Spleen (tissue), 11 donors: Measurements from ENCODE around the gene GHRHR. TPM values are rescaled to one million over a fixed set of nuclear protein-coding genes. Genes with fewer than 3 reads are reported as not detected.

Experiments used
- DNase-seq: peaks from one replicate; pipeline ENCODE4 v3.0.0-alpha.2; 2020
- H3K27ac ChIP-seq, 8 donors: fragments of 200-600 bp; sonication (generic) in 7 of 8; 1 replicate in 4 of 8; 2 replicates in 4 of 8; pipeline versions ENCODE4 v1.5.0 to v1.8.0; 2016 to 2021; ENCODE audit warnings: inconsistent platforms in 4 of 8, mild to moderate bottlenecking in 4 of 8, moderate library complexity in 1 of 8
- H3K27me3 ChIP-seq, 7 donors: fragments of 200-600 bp; sonication (generic) in 6 of 7; replicated peaks in 1 of 7; 1 replicate in 4 of 7; 2 replicates in 3 of 7; pipeline versions ENCODE4 v1.5.0 to v1.8.0; 2016 to 2021; ENCODE audit warnings: inconsistent platforms in 3 of 7, mild to moderate bottlenecking in 1 of 7
- H3K36me3 ChIP-seq, 6 donors: fragments of 200-600 bp; sonication (generic) in 5 of 6; 1 replicate in 4 of 6; 2 replicates in 2 of 6; pipeline versions ENCODE4 v1.5.0 to v1.8.0; 2016 to 2021; ENCODE audit warnings: inconsistent platforms in 2 of 6
- H3K4me1 ChIP-seq, 6 donors: fragments of 200-600 bp; sonication (generic) in 5 of 6; 1 replicate in 3 of 6; 2 replicates in 3 of 6; pipeline versions ENCODE4 v1.5.0 to v1.8.0; 2016 to 2021; ENCODE audit warnings: inconsistent platforms in 3 of 6
- H3K4me3 ChIP-seq, 8 donors: fragments of 200-600 bp; sonication (generic) in 7 of 8; 1 replicate in 4 of 8; 2 replicates in 4 of 8; pipeline versions ENCODE4 v1.5.0 to v1.8.0; 2016 to 2021; ENCODE audit warnings: inconsistent platforms in 4 of 8, mild to moderate bottlenecking in 4 of 8, moderate library complexity in 2 of 8
- H3K9me3 ChIP-seq, 8 donors: fragments of 200-600 bp; sonication (generic) in 7 of 8; 1 replicate in 4 of 8; 2 replicates in 4 of 8; pipeline versions ENCODE4 v1.5.0 to v1.8.0; 2016 to 2021; ENCODE audit warnings: inconsistent platforms in 4 of 8
- POLR2A ChIP-seq, 3 donors: fragments of 450-650 bp; IDR thresholded peaks; one replicate each; pipeline ENCODE4 v1.5.1; 2017; ENCODE audit warnings: antibody characterized with exemption in 3 of 3, mild to moderate bottlenecking in 1 of 3
- POLR2AphosphoS5 ChIP-seq, 3 donors: sonication (generic); formaldehyde crosslinking; IDR thresholded peaks; one replicate each; pipeline ENCODE4 v1.5.1; 2017; ENCODE audit warnings: antibody characterized with exemption in 3 of 3
- WGBS, 5 donors: extraction: QIAGEN DNeasy Blood & Tissue Kit in 3 of 5; methylation state at CpG; one replicate each; pipeline versions ENCODE4 v1.1.5 to v1.1.7; 2013 to 2018; 5-methylcytosine and 5-hydroxymethylcytosine counted together
- intact Hi-C: fragments of 100-400 bp; cut with DNase I; formaldehyde crosslinking; loops from one replicate; pipeline ENCODE4 v1.15.0; 2023; ENCODE audit warnings: low total_unique reads
- polyA plus RNA-seq, 3 donors: library from polyadenylated mRNA; stranded (reverse); fragments of 200-250 nt; gene quantifications; one replicate each; pipeline ENCODE4 v1.2.1, GENCODE V29; 2013
- total RNA-seq, 7 donors: library from RNA; depleted of rRNA in 3 of 7; stranded (reverse); fragments of >200 nt in 3 of 7; fragmentation: NEBNext Ultra II Directional in 4 of 7; extraction: Animal tissue kit (Norgen Biotek cat#: 25700) in 4 of 7; gene quantifications; one replicate each; pipeline versions ENCODE4 v1.1.0 to v1.2.1, GENCODE V29; 2016 to 2021
- TF ChIP-seq, protein P1 (sequence below), 11 experiments: fragments of 200-600 bp in 7 of 11; fragments of 450-650 bp in 4 of 11; sonication (generic) in 4 of 11; IDR thresholded peaks in 8 of 11; conservative IDR thresholded peaks in 3 of 11; 1 replicate in 7 of 11; 2 replicates in 4 of 11; pipeline versions ENCODE4 v1.4.0 to v1.8.0; 2016 to 2021; ENCODE audit warnings: antibody characterized with exemption in 11 of 11, inconsistent platforms in 4 of 11, mild to moderate bottlenecking in 1 of 11
- donor health status: healthy with polysubstance abuse.
- donor health status: DM: no; HTN: no; CAD: no; lungs with moderate emphysema.
- donor health status: DM: no; HTN: no; CAD: no.
- donor health status: Bipolar disorder and iron deficiency.
- donor health status: healthy.
- donor health status: DM: no; HTN: no; CAD: no.
- donor health status: DM: yes; HTN: yes; CAD: no.

GHRHR gene
- total and polyA plus RNA-seq, 10 donors: not detected

DNA sequence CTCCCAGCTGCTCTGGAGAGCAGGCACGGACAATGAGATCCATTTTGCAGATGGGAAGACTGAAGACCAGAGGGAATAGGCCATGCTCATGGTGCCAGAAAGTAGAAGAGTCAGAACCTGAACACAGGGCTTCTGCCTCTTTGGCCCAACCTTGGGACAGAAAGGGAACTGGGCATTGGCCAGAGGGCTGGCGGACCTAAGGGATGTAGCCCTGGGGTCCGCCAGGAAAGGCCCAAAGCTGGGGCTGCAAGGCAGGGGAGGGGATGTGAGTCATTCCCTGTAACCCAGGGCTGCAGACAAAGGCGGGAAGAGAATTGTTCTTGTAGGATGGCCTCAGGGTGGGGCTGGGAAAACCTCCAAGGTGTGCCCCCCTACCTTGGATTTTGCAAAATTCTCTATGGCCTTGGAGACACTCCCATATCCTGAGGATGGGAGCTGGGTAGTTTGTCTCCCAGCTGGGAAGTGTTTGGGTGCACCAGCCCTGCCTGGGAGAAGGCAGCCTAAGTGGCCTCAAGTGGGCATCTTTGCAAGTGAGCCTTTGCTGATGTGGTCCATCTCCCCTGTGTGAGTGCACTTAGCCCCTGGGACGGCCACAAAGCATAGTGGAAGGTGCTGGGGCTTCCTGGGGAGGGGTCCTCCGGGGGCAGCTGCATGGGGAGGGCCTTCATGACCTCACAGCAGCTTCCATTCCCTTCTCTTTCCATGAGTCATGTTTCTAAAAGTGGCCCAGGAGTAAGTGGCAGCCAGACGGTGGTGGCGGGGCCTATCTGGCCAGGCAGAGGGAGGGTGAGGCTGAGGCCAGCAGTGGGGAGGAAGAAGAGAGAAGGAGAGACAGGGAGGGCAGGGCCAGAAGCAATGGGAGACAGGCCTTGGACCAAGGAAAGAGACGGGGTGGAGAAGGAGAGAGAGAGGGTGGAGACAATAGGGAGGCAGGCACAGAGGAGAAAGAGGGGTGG is 42.9 kb upstream of the GHRHR start:
- H3K27me3 ChIP-seq: no peaks in the 10 kb centered on the region
- intact Hi-C loops: no loop called here
- no peaks in the 10 kb centered on the region for H3K9me3 ChIP-seq
- H3K4me1 ChIP-seq: peaks cover 0 to 4% (median 0%) of the 10 kb centered on the region in 6 donors
- H3K36me3 ChIP-seq: no peaks in the 10 kb centered on the region
- H3K27ac ChIP-seq: no peak overlapping the region
- H3K4me3 ChIP-seq: no peak overlapping the region
- TF ChIP-seq POLR2A (IDR thresholded peaks at IDR 0.05) (no peak), POLR2AphosphoS5 (IDR thresholded peaks at IDR 0.05) (no peak)
- TF ChIP-seq, protein P1, sequence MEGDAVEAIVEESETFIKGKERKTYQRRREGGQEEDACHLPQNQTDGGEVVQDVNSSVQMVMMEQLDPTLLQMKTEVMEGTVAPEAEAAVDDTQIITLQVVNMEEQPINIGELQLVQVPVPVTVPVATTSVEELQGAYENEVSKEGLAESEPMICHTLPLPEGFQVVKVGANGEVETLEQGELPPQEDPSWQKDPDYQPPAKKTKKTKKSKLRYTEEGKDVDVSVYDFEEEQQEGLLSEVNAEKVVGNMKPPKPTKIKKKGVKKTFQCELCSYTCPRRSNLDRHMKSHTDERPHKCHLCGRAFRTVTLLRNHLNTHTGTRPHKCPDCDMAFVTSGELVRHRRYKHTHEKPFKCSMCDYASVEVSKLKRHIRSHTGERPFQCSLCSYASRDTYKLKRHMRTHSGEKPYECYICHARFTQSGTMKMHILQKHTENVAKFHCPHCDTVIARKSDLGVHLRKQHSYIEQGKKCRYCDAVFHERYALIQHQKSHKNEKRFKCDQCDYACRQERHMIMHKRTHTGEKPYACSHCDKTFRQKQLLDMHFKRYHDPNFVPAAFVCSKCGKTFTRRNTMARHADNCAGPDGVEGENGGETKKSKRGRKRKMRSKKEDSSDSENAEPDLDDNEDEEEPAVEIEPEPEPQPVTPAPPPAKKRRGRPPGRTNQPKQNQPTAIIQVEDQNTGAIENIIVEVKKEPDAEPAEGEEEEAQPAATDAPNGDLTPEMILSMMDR (IDR thresholded peaks at IDR 0.05 in 8 of 11, conservative IDR thresholded peaks at IDR 0.05 in 3 of 11): no peak
- peak; percentile 54 for DNase-seq
- 57 to 66% (median 64%) methylated on average over 9 of the region's 9 CpGs for WGBS, 5 donors

DNA sequence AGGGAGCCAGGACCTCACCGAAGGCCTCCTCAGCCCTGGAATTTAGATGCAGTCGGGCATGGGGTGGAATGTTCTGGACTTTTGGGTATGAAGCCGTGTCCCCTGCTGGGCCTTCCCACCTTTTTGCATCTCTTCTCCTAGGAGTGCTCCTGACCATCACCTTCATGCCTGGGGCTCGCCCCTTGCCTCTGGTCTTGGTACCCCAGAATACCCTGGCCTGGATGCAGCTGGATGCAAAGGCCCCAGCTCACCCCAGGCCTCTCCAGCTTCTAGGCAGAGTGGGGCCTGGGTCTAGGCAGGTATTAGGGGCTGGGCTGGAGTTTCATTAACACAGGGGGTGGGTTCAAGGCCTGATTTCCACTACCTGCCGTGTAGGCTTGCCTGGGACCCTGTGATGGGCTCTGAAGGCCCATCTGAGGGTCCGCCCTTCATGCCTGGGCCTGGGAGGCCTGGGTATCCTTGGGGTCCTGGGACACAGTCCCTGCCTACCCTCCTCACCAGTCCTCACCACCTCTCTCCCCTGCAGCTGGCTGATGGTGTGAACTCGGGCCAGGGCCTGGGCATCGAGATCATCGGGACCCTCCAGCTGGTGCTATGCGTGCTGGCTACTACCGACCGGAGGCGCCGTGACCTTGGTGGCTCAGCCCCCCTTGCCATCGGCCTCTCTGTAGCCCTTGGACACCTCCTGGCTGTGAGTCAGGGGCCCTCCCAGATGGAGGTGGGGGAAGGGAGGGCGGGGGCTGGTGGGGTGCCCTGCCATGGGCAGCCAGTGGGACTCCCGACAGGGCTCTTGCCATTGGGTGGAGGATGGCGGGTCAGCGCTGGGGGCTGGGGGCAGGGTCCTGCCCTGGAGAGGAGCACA is 42.0 kb upstream of the GHRHR start:
- DNase-seq: peak; percentile 71
- H3K27me3 ChIP-seq: no peaks in the 10 kb centered on the region
- no peaks in the 10 kb centered on the region for H3K36me3 ChIP-seq
- peaks cover 0 to 7% (median 0%) of the 10 kb centered on the region in 6 donors for H3K4me1 ChIP-seq
- intact Hi-C loops: no loop called here
- H3K27ac ChIP-seq: no peak overlapping the region
- H3K9me3 ChIP-seq: peaks cover 0 to 4% (median under 1%) of the 10 kb centered on the region in 8 donors
- 90 to 93% (median 90%) methylated on average over 15 to 19 of the region's 19 CpGs for WGBS, 5 donors
- no peak for TF ChIP-seq POLR2A (IDR thresholded peaks at IDR 0.05)
- TF ChIP-seq POLR2AphosphoS5 (IDR thresholded peaks at IDR 0.05): no peak
- TF ChIP-seq, protein P1 (IDR thresholded peaks at IDR 0.05 in 8 of 11, conservative IDR thresholded peaks at IDR 0.05 in 3 of 11): no peak
- no peak overlapping the region for H3K4me3 ChIP-seq

DNA sequence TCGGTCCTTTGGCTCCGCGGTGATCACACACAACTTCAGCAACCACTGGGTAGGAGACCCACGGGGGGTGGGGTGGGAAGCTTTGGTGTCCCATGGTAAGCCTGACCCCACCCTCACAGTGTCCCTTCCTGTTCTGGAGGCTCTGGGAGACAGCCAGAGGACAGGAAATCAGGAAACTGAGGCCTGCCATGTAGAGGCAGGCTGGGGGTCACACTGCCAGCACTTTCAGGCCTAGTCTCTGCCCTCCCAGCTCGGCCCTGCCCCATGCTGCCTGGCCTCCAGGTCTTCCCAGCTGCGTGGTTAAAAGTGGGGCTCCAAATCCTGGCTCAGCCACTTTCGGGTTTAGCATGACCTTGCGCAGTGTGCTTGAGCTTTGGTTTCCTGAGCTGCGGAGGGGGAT is 41.2 kb upstream of the GHRHR start:
- H3K4me3 ChIP-seq: no peak overlapping the region
- H3K27ac ChIP-seq: no peak overlapping the region
- H3K9me3 ChIP-seq: peaks cover 0 to 12% (median 8%) of the 10 kb centered on the region in 8 donors
- no peaks in the 10 kb centered on the region for H3K36me3 ChIP-seq
- H3K4me1 ChIP-seq: peaks cover 0 to 7% (median 0%) of the 10 kb centered on the region in 6 donors
- DNase-seq: peak; percentile 59
- intact Hi-C loops: no loop called here
- 81 to 93% (median 89%) methylated on average over 5 to 9 of the region's 9 CpGs for WGBS, 5 donors
- TF ChIP-seq POLR2A (IDR thresholded peaks at IDR 0.05): no peak
- TF ChIP-seq, protein P1 (IDR thresholded peaks at IDR 0.05 in 8 of 11, conservative IDR thresholded peaks at IDR 0.05 in 3 of 11): no peak
- TF ChIP-seq POLR2AphosphoS5 (IDR thresholded peaks at IDR 0.05): no peak
- no peaks in the 10 kb centered on the region for H3K27me3 ChIP-seq
